Colonic mucosa (tissue), 4 donors: Measurements from ENCODE around the gene ITGAE. TPM values are rescaled to one million over a fixed set of nuclear protein-coding genes. Genes with fewer than 3 reads are reported as not detected.

Experiments used
- DNase-seq: peaks from one replicate; pipeline ENCODE4 v3.0.0-alpha.2; 2020
- H3K27ac ChIP-seq: fragments of 200-600 bp; one replicate; pipeline ENCODE4 v1.8.0; 2021
- H3K27me3 ChIP-seq: fragments of 200-600 bp; one replicate; pipeline ENCODE4 v1.8.0; 2021
- H3K36me3 ChIP-seq: fragments of 200-600 bp; one replicate; pipeline ENCODE4 v1.8.0; 2021
- H3K4me1 ChIP-seq: fragments of 200-600 bp; one replicate; pipeline ENCODE4 v1.8.0; 2021; ENCODE audit warnings: mild to moderate bottlenecking
- H3K4me3 ChIP-seq: fragments of 200-600 bp; one replicate; pipeline ENCODE4 v1.8.0; 2021
- H3K9ac ChIP-seq, 2 donors: one replicate each; pipeline ENCODE4 v1.7.0; 2013; ENCODE audit warnings: control low read depth in 2 of 2, low read depth in 2 of 2, low read length in 2 of 2
- H3K9me3 ChIP-seq: fragments of 200-600 bp; one replicate; pipeline ENCODE4 v1.8.0; 2021
- CTCF ChIP-seq: fragments of 200-600 bp; IDR thresholded peaks from one replicate; pipeline ENCODE4 v1.8.0; 2022; ENCODE audit warnings: antibody characterized with exemption, mild to moderate bottlenecking
- intact Hi-C: fragments of 100-400 bp; cut with DNase I; formaldehyde crosslinking; loops from one replicate; pipeline ENCODE4 v1.14.1; 2022
- total RNA-seq, 2 donors: library from RNA; stranded (reverse); fragmentation: NEBNext Ultra II Directional in 1 of 2; extraction: Animal tissue kit (Norgen Biotek cat#: 25700) in 1 of 2; gene quantifications; one replicate each; pipeline ENCODE4 v1.2.1, GENCODE V29; 2021
- donor health status: healthy.
- donor health status: DM: no; HTN: no; CAD: no.
- donor health status: DM: no; HTN: no; CAD: no.

Gene ITGAE
- total RNA-seq, 2 donors from 2014 or later: 14.7 to 14.9 TPM

DNA sequence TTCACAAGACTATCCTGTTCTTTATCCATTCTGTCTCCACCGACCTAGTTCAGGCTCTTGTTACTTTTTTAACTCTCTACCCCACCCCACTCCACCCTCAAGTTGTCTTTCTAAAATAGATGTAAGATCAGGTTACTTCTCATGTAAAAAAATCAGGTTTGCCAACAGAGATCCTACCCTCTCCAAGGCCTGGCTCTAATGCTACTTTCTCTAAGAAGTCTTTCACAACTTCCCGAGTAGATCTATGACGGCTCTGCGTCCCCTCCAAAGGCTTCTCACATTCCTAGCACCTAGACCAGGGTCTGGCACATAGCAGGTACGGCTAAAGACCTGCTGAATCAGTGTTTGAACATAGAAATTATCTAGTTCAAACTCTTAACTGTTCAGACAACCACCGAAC is 14.1 kb upstream of the ITGAE start:
- DNase-seq: no peak
- intact Hi-C loops: no loop called here
- TF ChIP-seq CTCF: no peak
- H3K27me3 ChIP-seq: no peaks in the 10 kb centered on the region
- no peaks in the 10 kb centered on the region for H3K9me3 ChIP-seq
- peaks cover 23% of the 10 kb centered on the region for H3K36me3 ChIP-seq
- no peaks in the 10 kb centered on the region for H3K4me1 ChIP-seq
- H3K4me3 ChIP-seq: no peak overlapping the region
- H3K9ac ChIP-seq: no peak overlapping the region
- no peak overlapping the region for H3K27ac ChIP-seq

DNA sequence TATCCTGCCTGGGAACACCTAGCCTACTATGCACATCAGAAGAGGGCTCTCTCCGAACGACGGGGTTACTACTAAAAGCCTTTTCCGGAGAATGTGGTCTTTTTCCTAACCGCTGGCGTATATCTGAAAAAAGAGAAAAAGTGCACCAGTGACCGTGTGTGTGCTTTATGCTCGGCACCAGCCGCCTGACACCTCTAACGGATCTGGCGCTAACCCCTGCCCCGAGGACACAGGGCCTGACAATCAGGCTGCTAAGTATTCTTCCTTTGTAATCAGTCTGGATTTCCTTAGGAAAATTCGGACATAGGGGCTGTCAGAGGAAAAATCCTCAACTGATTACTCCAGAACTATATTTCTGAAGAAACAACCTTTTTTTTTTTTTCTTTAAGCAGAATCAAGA is 13.4 kb upstream of the ITGAE start:
- DNase-seq: no peak
- Histone ChIP-seq H3K4me1 (no peaks in the 10 kb centered on the region), H3K9ac (no peak overlapping the region), H3K4me3 (no peak overlapping the region), H3K27me3 (no peaks in the 10 kb centered on the region), H3K9me3 (no peaks in the 10 kb centered on the region), H3K36me3 (peaks cover 19% of the 10 kb centered on the region), H3K27ac (no peak overlapping the region)
- intact Hi-C loops: no loop called here
- TF ChIP-seq CTCF: no peak

- no peaks in the 10 kb centered on the region for H3K4me1 ChIP-seq
- no peak overlapping the region for H3K27ac ChIP-seq
- no peak overlapping the region for H3K4me3 ChIP-seq
- DNase-seq: no peak
- no peaks in the 10 kb centered on the region for H3K9me3 ChIP-seq
- peaks cover 16% of the 10 kb centered on the region for H3K36me3 ChIP-seq
- H3K27me3 ChIP-seq: no peaks in the 10 kb centered on the region
- intact Hi-C loops: no loop called here
- TF ChIP-seq CTCF: no peak
- H3K9ac ChIP-seq: no peak overlapping the region
These were observed 12.2 kb upstream of the ITGAE start for GRCh38 chr17:3813171-3813570.

DNA sequence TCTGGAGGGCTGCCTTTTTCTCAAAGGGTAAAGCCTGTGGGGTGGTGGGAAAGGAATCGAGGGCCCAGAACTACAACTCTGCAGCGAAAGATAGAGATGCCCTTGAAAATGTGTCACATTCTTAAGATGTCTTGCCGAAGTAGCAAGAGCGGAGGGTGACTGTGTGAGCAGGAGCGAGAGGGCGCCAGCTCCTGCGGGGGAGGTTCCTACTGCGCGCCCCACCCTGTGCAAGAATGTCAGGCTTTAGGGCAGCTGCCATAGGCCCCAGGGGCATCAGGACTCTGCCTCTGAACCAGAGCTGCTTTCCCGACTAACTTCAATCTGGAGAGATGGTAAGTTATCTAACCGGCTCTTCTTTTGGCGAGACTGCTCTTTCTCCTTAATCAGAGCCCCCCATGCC is 11.8 kb upstream of the ITGAE start:
- H3K9me3 ChIP-seq: no peaks in the 10 kb centered on the region
- no peak overlapping the region for H3K9ac ChIP-seq
- H3K27ac ChIP-seq: no peak overlapping the region
- H3K4me1 ChIP-seq: no peaks in the 10 kb centered on the region
- no peak for TF ChIP-seq CTCF
- peaks cover 14% of the 10 kb centered on the region for H3K36me3 ChIP-seq
- intact Hi-C loops: no loop called here
- DNase-seq: no peak
- no peaks in the 10 kb centered on the region for H3K27me3 ChIP-seq
- no peak overlapping the region for H3K4me3 ChIP-seq

- TF ChIP-seq CTCF: no peak
- Histone ChIP-seq H3K4me1 (no peaks in the 10 kb centered on the region), H3K27ac (no peak overlapping the region), H3K9ac (no peak overlapping the region), H3K27me3 (no peaks in the 10 kb centered on the region), H3K36me3 (peaks cover 14% of the 10 kb centered on the region), H3K9me3 (no peaks in the 10 kb centered on the region), H3K4me3 (no peak overlapping the region)
- intact Hi-C loops: no loop called here
- no peak for DNase-seq
These were observed 11.3 kb upstream of the ITGAE start for GRCh38 chr17:3812284-3812683.

GRCh38 chr17:3810019-3810418 is 9.0 kb upstream of the ITGAE start:
- Histone ChIP-seq H3K36me3 (peaks cover 9% of the 10 kb centered on the region), H3K4me1 (no peaks in the 10 kb centered on the region), H3K4me3 (no peak overlapping the region), H3K27ac (no peak overlapping the region), H3K9ac (no peak overlapping the region), H3K9me3 (no peaks in the 10 kb centered on the region), H3K27me3 (no peaks in the 10 kb centered on the region)
- intact Hi-C loops: no loop called here
- TF ChIP-seq CTCF: no peak
- DNase-seq: no peak
